Measurements from ENCODE around the gene CBX5. TPM values are rescaled to one million over a fixed set of nuclear protein-coding genes. Genes with fewer than 3 reads are reported as not detected.
"Not testable (repeated sequence)": the region's sequence is repeated elsewhere in the genome, so short reads cannot be mapped to it uniquely, and the experiment has no call there.

The CBX5 gene
- 84.8 TPM for polyA plus RNA-seq (2012; ENCODE audit: insufficient read depth, insufficient read length)

- DNase-seq (ENCODE audit: low read depth, low spot score), result peak; percentile 99
- peak within 1 kb of the TSS; percentile 100 for H3K4me3 ChIP-seq (ENCODE audit: low read length)
Measured at GRCh38 chr12:54279632-54280467, at the start of gene CBX5. TSS of gene CBX5 (minus strand) at chr12:54280122. CDS start at chr12:54257650, 22,472 bp downstream.

- DNase-seq (ENCODE audit: low read depth, low spot score), result no peak
- no peak overlapping the region for H3K4me3 ChIP-seq (ENCODE audit: low read length)
Measured at GRCh38 chr12:54328595-54329337, 48.8 kb upstream of the CBX5 start.

DNA sequence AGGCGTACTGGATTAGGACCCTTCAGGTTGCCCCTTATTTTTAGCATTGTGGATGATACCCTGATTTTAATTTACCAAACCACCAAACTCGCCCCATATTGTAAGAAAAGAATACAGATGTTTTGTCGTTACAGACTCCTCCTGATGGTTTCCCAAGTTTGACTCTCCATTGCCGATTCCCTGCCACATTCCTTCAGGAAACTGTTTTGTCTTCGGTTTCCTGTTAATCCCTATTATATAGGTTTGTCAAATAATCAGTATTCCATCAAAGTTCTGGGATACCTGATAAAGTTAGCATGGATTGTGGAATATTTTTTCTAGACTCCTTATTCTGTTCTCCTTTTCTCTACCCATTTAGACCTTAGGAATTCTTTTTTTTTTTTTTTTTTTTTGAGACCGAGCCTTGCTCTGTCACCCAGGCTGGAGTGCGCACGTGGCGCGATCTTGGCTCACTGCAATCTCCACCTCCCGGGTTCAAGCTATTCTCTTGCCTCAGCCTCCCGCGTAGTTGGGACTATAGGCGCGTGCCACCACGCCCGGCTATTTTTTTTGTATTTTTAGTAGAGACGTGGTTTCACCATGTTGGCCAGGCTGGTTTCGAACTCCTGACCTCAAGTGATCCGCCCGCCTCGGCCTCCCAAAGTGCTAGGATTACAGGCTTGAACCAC is 45.7 kb upstream of the CBX5 start:
- peak overlapping the region; percentile 99 for H3K4me3 ChIP-seq (ENCODE audit: low read length)
- DNase-seq (ENCODE audit: low read depth, low spot score), result not testable (repeated sequence)

- peak; percentile 100 for DNase-seq (ENCODE audit: low read depth, low spot score)
- peak within 1 kb of the TSS; percentile 99 for H3K4me3 ChIP-seq (ENCODE audit: low read length)
Measured at GRCh38 chr12:54324617-54325441, 44.9 kb upstream of the CBX5 start, which contains the start of gene COPZ1. TSS of gene COPZ1 (plus strand) at chr12:54325131. CDS start at chr12:54325164, 33 bp downstream.

GRCh38 chr12:54321363-54321762 is 41.4 kb upstream of the CBX5 start:
- H3K4me3 ChIP-seq (ENCODE audit: low read length), result no peak overlapping the region
- DNase-seq (ENCODE audit: low read depth, low spot score), result no peak

- DNase-seq (ENCODE audit: low read depth, low spot score); H3K4me3 ChIP-seq (ENCODE audit: low read length): not testable (repeated sequence)
Measured at GRCh38 chr12:54312309-54312708, 32.4 kb upstream of the CBX5 start.

DNA sequence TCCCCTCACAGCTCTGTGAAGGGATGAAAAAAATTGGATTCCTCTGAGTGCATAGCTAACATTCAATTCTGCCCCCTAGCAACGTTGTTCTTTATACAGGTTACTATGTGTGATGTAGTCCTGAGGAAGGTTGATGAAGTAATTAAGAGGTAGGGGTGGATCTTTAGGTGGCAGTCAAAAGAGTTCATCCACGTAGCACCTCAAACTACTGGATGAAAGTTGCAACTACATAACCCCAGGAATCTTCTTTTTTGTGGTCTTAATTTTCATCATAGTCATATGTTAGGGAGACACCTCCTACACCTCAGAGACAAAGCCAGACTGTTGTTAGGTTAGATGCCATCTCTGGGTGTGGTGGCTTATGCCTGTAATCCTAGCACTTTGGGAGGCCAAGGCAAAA is 31.1 kb upstream of the CBX5 start:
- no peak for DNase-seq (ENCODE audit: low read depth, low spot score)
- H3K4me3 ChIP-seq (ENCODE audit: low read length), result no peak overlapping the region

GRCh38 chr12:54306925-54307741 is 27.2 kb upstream of the CBX5 start:
- no peak overlapping the region for H3K4me3 ChIP-seq (ENCODE audit: low read length)
- DNase-seq (ENCODE audit: low read depth, low spot score), result peak; percentile 53

DNA sequence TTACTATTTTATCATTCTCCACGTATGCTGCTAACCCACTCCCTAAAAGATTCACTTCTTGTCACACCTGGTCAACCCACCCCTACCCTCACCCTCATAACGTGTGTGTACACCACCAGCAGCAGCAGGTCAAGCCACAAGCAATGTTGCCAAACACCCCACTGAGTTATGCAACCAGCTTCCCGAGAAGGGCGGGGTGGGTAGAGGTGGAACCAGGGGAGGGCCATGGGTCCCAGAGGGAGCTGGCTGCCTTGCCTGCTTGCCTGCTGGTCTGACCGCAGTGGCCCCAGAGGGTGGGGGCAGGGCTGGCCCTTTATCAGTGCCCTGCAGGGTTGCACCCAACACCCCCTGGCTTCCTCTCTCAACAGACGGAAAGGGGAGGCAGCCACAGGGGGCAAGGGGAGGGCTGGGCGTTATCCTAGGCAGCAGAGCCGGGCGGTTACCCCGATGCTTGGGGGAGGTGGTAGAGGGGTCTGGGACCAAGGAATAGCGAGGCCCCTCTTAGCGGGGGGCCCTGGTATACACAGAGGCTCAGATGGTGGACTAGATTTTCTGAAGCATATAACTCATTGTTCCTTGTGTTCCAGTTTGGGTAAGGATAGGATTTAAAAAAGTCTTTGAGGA is 24.4 kb upstream of the CBX5 start:
- H3K4me3 ChIP-seq (ENCODE audit: low read length), result peak overlapping the region; percentile 32
- peak; percentile 95 for DNase-seq (ENCODE audit: low read depth, low spot score)

DNA sequence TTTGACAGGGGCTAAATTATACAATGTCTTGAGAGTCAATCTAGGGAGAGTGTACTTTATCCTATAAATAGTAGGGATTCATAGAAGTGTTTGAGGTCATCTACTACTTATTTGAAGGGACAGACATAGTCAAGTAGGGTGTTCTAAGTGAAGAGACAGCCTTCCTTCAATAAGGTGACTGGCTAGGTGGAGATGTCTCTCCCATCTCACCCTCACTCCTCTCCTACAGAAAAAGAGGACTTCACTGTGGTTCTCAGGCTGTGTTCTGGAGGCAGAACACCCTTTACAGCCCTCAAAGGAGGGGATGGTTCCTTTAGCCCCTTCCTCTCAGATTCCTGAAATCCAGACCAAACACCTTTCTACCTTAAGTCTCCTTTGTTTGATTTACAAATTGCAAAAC is 23.7 kb upstream of the CBX5 start:
- no peak for DNase-seq (ENCODE audit: low read depth, low spot score)

DNA sequence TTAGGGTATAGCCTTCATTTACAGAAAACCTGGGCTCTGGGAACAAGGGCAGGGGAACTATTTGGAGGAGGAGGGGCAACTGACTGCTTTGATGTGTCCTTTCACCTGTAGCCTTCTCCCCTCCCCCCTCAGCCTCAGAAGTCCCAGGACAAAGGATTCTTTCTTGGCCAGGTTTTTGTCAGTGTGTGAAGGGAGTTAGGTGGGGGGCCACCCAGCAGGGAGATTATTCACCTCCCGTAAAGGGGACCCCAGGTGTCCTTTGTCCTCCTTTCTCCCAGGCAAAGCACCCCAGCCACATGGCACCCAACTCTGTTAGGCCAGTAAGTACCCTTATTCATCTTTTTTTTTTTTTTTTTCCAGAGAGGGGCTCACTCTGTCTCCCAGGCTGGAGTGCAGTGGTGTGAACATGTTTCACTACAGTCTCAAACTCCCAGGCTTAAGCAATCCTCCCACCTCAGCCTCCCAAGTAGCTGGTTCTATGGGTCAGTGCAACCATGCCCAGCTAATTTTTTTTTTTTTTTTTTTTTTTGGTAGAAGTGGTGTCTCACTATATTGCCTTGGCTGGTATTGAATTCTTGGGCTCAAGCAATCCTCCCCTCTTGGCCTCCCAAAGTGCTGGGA is 21.6 kb upstream of the CBX5 start:
- no peak for DNase-seq (ENCODE audit: low read depth, low spot score)
- no peak overlapping the region for H3K4me3 ChIP-seq (ENCODE audit: low read length)

More for the DNA sequence above, 23.7 kb upstream of the CBX5 start:
- peak overlapping the region; percentile 32 for H3K4me3 ChIP-seq (ENCODE audit: low read length)

- no peak within 1 kb of the TSS for H3K4me3 ChIP-seq (ENCODE audit: low read length)
- DNase-seq (ENCODE audit: low read depth, low spot score), result no peak
Measured at GRCh38 chr12:54300732-54301427, 21.0 kb upstream of the CBX5 start, which contains the start of gene NFE2. TSS of gene NFE2 (minus strand) at chr12:54301015. CDS start at chr12:54295248, 5,767 bp downstream.

DNA sequence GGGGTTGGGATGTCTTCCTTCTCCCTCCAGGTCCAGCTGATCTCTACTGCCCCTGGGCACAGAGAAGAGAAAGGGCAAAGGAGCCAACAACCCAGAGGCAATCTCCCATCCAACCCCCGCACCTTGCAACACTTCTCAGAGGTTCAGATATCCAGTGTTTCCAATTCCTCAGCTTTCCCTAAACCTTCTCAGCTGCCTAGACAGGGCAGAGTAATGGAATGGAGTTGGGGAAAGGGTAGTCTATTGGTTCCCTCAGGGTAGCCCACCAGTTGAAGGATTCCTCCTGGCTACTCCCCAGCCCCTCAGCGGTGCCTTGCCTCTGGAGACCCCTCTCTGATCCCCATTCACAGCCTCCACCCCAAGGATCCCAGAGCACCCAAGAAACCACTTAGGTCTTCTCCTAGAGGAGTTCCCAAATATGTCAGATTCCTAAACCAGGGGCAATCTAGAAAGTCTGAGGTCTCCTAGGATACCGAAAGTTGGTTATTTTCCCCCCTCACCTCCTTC is 20.4 kb upstream of the CBX5 start:
- no peak overlapping the region for H3K4me3 ChIP-seq (ENCODE audit: low read length)
- no peak for DNase-seq (ENCODE audit: low read depth, low spot score)

DNA sequence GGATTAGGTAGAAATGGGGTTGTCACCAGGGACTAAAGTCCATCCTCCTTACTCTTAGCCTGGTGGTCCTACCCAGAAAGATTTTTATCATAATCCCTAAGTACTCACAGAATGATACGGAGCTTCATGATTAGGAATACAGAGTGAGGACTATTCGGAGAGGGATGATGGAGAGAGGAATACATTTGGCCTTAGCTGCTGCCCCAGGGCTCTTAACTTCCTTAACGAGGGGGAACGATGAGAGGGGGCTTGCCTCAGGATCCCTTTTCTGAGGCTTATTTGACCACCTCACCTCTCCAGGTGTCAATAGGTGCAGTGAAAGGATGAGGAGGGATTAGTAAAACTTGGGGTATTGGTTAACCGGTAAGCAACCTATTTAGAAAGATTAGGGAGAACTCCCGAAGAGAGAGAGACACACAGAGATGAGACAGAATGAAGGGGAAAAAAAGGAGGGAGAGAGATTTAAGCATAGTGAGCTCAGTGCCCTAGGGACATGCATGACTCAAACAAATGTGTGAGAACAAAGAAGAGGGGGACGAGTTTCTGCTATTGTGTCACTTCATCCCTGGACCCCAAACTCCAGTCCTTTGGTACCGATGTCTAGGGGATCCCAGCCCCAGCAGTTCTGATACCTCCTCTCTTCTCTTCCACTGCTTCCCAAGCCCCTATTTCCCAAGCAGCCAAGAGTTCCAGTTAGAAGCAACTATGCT is 19.7 kb upstream of the CBX5 start:
- H3K4me3 ChIP-seq (ENCODE audit: low read length), result no peak overlapping the region
- no peak for DNase-seq (ENCODE audit: low read depth, low spot score)

DNA sequence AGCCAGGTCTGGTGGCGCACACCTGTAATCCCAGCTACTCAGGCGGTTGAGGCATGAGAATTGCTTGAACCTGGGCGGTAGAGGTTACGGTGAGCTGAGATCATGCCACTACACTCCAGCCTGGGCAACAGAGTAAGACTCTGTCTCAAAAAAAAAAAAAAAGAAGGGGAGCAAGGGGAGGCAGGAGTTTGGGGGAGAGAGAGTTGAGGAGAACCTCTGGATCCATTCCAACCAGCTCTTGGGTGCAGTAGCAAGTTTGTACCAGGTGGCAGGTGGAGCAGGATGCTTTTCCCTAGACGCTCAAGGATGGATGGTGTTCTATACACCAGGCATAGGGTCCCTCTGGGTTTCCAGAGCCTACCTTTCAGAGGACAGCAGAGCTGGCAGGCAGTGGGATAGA is 19.0 kb upstream of the CBX5 start:
- no peak for DNase-seq (ENCODE audit: low read depth, low spot score)
- H3K4me3 ChIP-seq (ENCODE audit: low read length), result no peak overlapping the region

All from Jurkat, Clone E6-1 (cell line).